NT2/D1 (cell line): ENCODE data around the gene TGFBRAP1.
"Not testable (repeated sequence)": the region's sequence is repeated elsewhere in the genome, so short reads cannot be mapped to it uniquely, and the experiment has no call there.

Experiments used
- DNase-seq: peaks from one replicate; pipeline ENCODE4 v3.0.0-alpha.2; 2011; ENCODE audit warnings: low read depth, low spot score
- H3K27me3 ChIP-seq: 2 replicates; pipeline ENCODE4 v1.6.0; 2011; ENCODE audit warnings: mild to moderate bottlenecking; ENCODE audit not compliant: insufficient read length, insufficient read depth
- H3K36me3 ChIP-seq: 2 replicates; pipeline ENCODE4 v1.6.1; 2011; ENCODE audit warnings: mild to moderate bottlenecking, low read length, mixed read lengths; ENCODE audit not compliant: insufficient read depth, insufficient read length
- H3K4me1 ChIP-seq: 2 replicates; pipeline ENCODE4 v1.5.1; 2011; ENCODE audit not compliant: insufficient read depth, insufficient read length
- H3K4me3 ChIP-seq: 2 replicates; pipeline ENCODE4 v1.5.1; 2011; ENCODE audit warnings: low read depth; ENCODE audit not compliant: insufficient read length
- H3K9ac ChIP-seq: 2 replicates; pipeline ENCODE4 v1.6.0; 2011; ENCODE audit warnings: low read depth; ENCODE audit not compliant: insufficient read length
- H3K9me3 ChIP-seq: 2 replicates; pipeline ENCODE4 v1.5.1; 2011; ENCODE audit warnings: mild to moderate bottlenecking, low read length; ENCODE audit not compliant: insufficient read depth
- SUZ12 ChIP-seq: IDR thresholded peaks from 2 replicates; pipeline ENCODE4 v1.6.1; 2011; ENCODE audit not compliant: insufficient read length, insufficient read depth; ENCODE audit errors: extremely low read depth
- YY1 ChIP-seq: IDR thresholded peaks from 2 replicates; pipeline ENCODE4 v1.6.1; 2011; ENCODE audit not compliant: insufficient read length, insufficient read depth
- ZNF274 ChIP-seq: IDR thresholded peaks from 2 replicates; pipeline ENCODE4 v1.6.1; 2011; ENCODE audit warnings: mild to moderate bottlenecking, low read depth, low read length

TGFBRAP1 gene

GRCh38 chr2:105329197-105329554 lies 359 bp downstream of the TGFBRAP1 start:
- DNase-seq = no peak
- peak overlapping the region; percentile 80 for H3K9ac ChIP-seq
- TF ChIP-seq SUZ12 (no peak), YY1 (no peak), ZNF274 (no peak)
- no peaks in the 10 kb centered on the region for H3K27me3 ChIP-seq
- H3K4me3 ChIP-seq = peak overlapping the region; percentile 62
- peaks cover 12% of the 10 kb centered on the region for H3K36me3 ChIP-seq
- no peaks in the 10 kb centered on the region for H3K9me3 ChIP-seq
- peaks cover 12% of the 10 kb centered on the region for H3K4me1 ChIP-seq

- H3K4me3 ChIP-seq = peak overlapping the region; percentile 62
- H3K27me3 ChIP-seq = no peaks in the 10 kb centered on the region
- TF ChIP-seq YY1 (no peak), ZNF274 (no peak), SUZ12 (no peak)
- no peak for DNase-seq
- no peaks in the 10 kb centered on the region for H3K9me3 ChIP-seq
- peaks cover 5% of the 10 kb centered on the region for H3K36me3 ChIP-seq
- peaks cover 12% of the 10 kb centered on the region for H3K4me1 ChIP-seq
- peak overlapping the region; percentile 80 for H3K9ac ChIP-seq
These were observed 996 bp downstream of the TGFBRAP1 start for GRCh38 chr2:105328281-105329196.

- H3K9me3 ChIP-seq = no peaks in the 10 kb centered on the region
- peaks cover 12% of the 10 kb centered on the region for H3K4me1 ChIP-seq
- no peak for TF ChIP-seq SUZ12
- TF ChIP-seq YY1 = no peak
- no peak for TF ChIP-seq ZNF274
- no peaks in the 10 kb centered on the region for H3K27me3 ChIP-seq
- DNase-seq = no peak
- H3K36me3 ChIP-seq = peaks cover 5% of the 10 kb centered on the region
- no peak overlapping the region for H3K4me3 ChIP-seq
- no peak overlapping the region for H3K9ac ChIP-seq
These were observed 1.8 kb downstream of the TGFBRAP1 start for GRCh38 chr2:105327690-105328089.

- not testable (repeated sequence) for DNase-seq, H3K9ac ChIP-seq
These were observed 2.3 kb downstream of the TGFBRAP1 start for GRCh38 chr2:105327271-105327670.

GRCh38 chr2:105325389-105325963 lies 4.1 kb downstream of the TGFBRAP1 start:
- H3K27me3 ChIP-seq = no peaks in the 10 kb centered on the region
- TF ChIP-seq ZNF274 = no peak
- no peak for TF ChIP-seq SUZ12
- no peak for TF ChIP-seq YY1
- no peaks in the 10 kb centered on the region for H3K9me3 ChIP-seq
- DNase-seq = no peak
- H3K4me3 ChIP-seq = no peak overlapping the region
- H3K9ac ChIP-seq = no peak overlapping the region
- peaks cover 10% of the 10 kb centered on the region for H3K4me1 ChIP-seq
- H3K36me3 ChIP-seq = peaks cover 5% of the 10 kb centered on the region

More at GRCh38 chr2:105327271-105327670, 2.3 kb downstream of the TGFBRAP1 start:
- not testable (repeated sequence) for H3K9me3 ChIP-seq, H3K4me3 ChIP-seq, H3K36me3 ChIP-seq, H3K27me3 ChIP-seq
- H3K4me1 ChIP-seq = peaks cover 12% of the 10 kb centered on the region

- Histone ChIP-seq H3K4me3 (no peak overlapping the region), H3K27me3 (no peaks in the 10 kb centered on the region), H3K36me3 (peaks cover 5% of the 10 kb centered on the region), H3K9ac (no peak overlapping the region), H3K4me1 (peaks cover 10% of the 10 kb centered on the region), H3K9me3 (no peaks in the 10 kb centered on the region)
- TF ChIP-seq YY1 = no peak
- no peak for TF ChIP-seq ZNF274
- no peak for TF ChIP-seq SUZ12
- DNase-seq = no peak
These were observed 4.8 kb downstream of the TGFBRAP1 start for GRCh38 chr2:105324732-105325131.

- H3K27me3 ChIP-seq = no peaks in the 10 kb centered on the region
- H3K36me3 ChIP-seq = peaks cover 5% of the 10 kb centered on the region
- no peaks in the 10 kb centered on the region for H3K9me3 ChIP-seq
- no peak overlapping the region for H3K9ac ChIP-seq
- no peak overlapping the region for H3K4me3 ChIP-seq
- H3K4me1 ChIP-seq = peaks cover 10% of the 10 kb centered on the region
- DNase-seq = no peak
- no peak for TF ChIP-seq YY1
- no peak for TF ChIP-seq SUZ12
- no peak for TF ChIP-seq ZNF274
These were observed 5.4 kb downstream of the TGFBRAP1 start for GRCh38 chr2:105324101-105324500.
